ENCODE results near the gene ZFYVE1. TPM values are rescaled to one million over a fixed set of nuclear protein-coding genes. Genes with fewer than 3 reads are reported as not detected.

The ZFYVE1 gene
- total RNA-seq, 1 experiment from 2014 or later = 9.0 TPM

DNA sequence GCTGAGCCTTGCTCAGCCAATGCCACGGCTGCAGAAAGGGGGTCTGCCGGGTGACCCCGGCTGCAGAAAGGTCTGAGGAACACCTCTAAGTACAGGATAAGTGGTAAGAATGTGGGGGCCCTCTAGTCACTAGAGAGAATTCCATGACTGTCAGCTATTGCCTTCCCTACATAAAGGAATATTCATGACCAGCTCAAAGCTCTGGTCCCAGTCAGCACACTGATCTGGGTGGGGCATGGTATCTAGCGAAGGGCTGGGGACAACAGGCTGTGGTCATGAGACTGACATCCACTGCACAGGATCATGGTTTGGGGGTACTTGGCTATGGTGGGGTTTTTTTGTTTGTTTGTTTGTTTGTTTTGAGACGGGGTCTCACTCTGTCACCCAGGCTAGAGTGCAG, 58.6 kb downstream of the ZFYVE1 start:
- Histone ChIP-seq H3K9me2 (ENCODE audit: insufficient read depth) (no peaks in the 10 kb centered on the region), H3K4me1 (replicated peaks; ENCODE audit: insufficient read depth) (peaks cover 6% of the 10 kb centered on the region; the same call in 1 of the 2 replicates), H3K4me3 (no peak overlapping the region), H3K27ac (no peak overlapping the region), H3K4me2 (no peak overlapping the region), H3K79me2 (ENCODE audit: low read depth) (no peaks in the 10 kb centered on the region), H4K20me1 (ENCODE audit: insufficient read depth) (no peaks in the 10 kb centered on the region), H3F3A (ENCODE audit: insufficient read depth, low read depth) (peaks cover 11% of the 10 kb centered on the region; the same call in 1 of the 2 replicates), H3K36me3 (ENCODE audit: low read depth) (no peaks in the 10 kb centered on the region), H3K27me3 (ENCODE audit: insufficient read depth, low read depth) (no peaks in the 10 kb centered on the region), H2AFZ (no peak overlapping the region), H3K9me3 (ENCODE audit: insufficient read depth, low read depth) (no peaks in the 10 kb centered on the region)
- CTCF ChIA-PET = interaction anchor here (0.6 kb wide), 1 partner anchor 24 kb away, joined by 5 read pairs; no protein-coding TSS in a partner anchor
- intact Hi-C loops (cut with micrococcal nuclease; ENCODE audit: unreplicated experiment) = no loop called here
- no peak for TF ChIP-seq EZH2 (IDR thresholded peaks at IDR 0.05; ENCODE audit: low read depth)
- TF ChIP-seq, protein P1, sequence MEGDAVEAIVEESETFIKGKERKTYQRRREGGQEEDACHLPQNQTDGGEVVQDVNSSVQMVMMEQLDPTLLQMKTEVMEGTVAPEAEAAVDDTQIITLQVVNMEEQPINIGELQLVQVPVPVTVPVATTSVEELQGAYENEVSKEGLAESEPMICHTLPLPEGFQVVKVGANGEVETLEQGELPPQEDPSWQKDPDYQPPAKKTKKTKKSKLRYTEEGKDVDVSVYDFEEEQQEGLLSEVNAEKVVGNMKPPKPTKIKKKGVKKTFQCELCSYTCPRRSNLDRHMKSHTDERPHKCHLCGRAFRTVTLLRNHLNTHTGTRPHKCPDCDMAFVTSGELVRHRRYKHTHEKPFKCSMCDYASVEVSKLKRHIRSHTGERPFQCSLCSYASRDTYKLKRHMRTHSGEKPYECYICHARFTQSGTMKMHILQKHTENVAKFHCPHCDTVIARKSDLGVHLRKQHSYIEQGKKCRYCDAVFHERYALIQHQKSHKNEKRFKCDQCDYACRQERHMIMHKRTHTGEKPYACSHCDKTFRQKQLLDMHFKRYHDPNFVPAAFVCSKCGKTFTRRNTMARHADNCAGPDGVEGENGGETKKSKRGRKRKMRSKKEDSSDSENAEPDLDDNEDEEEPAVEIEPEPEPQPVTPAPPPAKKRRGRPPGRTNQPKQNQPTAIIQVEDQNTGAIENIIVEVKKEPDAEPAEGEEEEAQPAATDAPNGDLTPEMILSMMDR (conservative IDR thresholded peaks at IDR 0.05) = no peak
- POLR2A ChIA-PET (ENCODE audit: unreplicated experiment) = no interaction called here
- no peak for DNase-seq
- BruUV-seq (replicated peaks) = no TSS peak

DNA sequence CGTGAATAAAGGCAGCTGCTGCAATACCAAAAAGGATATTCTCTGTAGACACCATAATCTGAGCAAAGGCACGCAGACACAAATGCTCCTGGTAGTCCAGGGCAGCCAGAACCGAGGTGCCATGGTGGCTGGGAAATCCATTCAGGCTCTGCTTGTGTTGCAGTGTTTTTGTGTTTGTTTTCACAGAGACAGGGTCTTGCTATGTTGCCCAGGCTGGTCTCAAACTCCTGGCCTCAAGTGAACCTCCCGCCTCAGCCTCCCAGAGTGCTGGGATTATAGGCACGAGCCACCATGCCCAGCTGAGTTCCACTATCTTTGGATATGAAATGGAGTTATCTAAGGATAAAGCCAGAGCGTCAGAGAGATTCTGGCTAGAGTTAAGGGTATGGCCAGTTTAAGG, 60.9 kb downstream of the ZFYVE1 start:
- no peak overlapping the region for H3K4me2 ChIP-seq
- H3K36me3 ChIP-seq (ENCODE audit: low read depth) = no peaks in the 10 kb centered on the region
- H3K79me2 ChIP-seq (ENCODE audit: low read depth) = no peaks in the 10 kb centered on the region
- H3K9me3 ChIP-seq (ENCODE audit: insufficient read depth, low read depth) = no peaks in the 10 kb centered on the region
- H3K27ac ChIP-seq = no peak overlapping the region
- DNase-seq = no peak
- CTCF ChIA-PET = no interaction called here
- peaks cover 24% of the 10 kb centered on the region for H3K4me1 ChIP-seq (replicated peaks; ENCODE audit: insufficient read depth)
- POLR2A ChIA-PET (ENCODE audit: unreplicated experiment) = no interaction called here
- H3K9me2 ChIP-seq (ENCODE audit: insufficient read depth) = no peaks in the 10 kb centered on the region
- peaks cover 27% of the 10 kb centered on the region for H3F3A ChIP-seq (ENCODE audit: insufficient read depth, low read depth)
- no peaks in the 10 kb centered on the region for H4K20me1 ChIP-seq (ENCODE audit: insufficient read depth)
- H3K27me3 ChIP-seq (ENCODE audit: insufficient read depth, low read depth) = no peaks in the 10 kb centered on the region
- H2AFZ ChIP-seq = no peak overlapping the region
- H3K4me3 ChIP-seq = no peak overlapping the region
- no peak for TF ChIP-seq EZH2 (IDR thresholded peaks at IDR 0.05; ENCODE audit: low read depth)
- TF ChIP-seq, protein P1 (conservative IDR thresholded peaks at IDR 0.05) = no peak
- no TSS peak for BruUV-seq (replicated peaks)
- intact Hi-C loops (cut with micrococcal nuclease; ENCODE audit: unreplicated experiment) = no loop called here

DNA sequence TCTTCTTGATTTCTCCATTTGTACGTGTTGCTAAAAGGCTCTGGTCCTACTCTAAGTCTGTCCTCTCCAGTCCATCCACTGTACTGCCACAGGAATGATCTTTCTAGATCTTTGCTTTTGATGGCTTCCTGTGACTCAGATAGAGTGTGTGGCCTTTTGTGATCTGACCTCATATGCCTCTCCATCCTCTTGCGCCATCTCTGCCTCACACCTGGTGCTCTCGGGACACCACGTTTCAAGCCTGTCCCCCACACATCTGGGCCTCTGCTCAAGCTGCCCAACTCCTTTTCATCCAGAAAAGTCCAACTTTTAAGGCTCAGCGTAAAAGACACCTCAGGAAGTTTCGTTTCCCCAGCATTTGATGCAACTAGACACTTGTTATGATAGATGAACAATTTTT, 61.7 kb downstream of the ZFYVE1 start:
- ChIA-PET POLR2A (ENCODE audit: unreplicated experiment) (no interaction called here), CTCF (no interaction called here)
- intact Hi-C loops (cut with micrococcal nuclease; ENCODE audit: unreplicated experiment) = no loop called here
- peaks cover 35% of the 10 kb centered on the region for H3F3A ChIP-seq (ENCODE audit: insufficient read depth, low read depth)
- DNase-seq = peak; percentile 8 to 57
- H3K27me3 ChIP-seq (ENCODE audit: insufficient read depth, low read depth) = no peaks in the 10 kb centered on the region
- H3K4me3 ChIP-seq = no peak overlapping the region
- no peak overlapping the region for H3K27ac ChIP-seq
- H4K20me1 ChIP-seq (ENCODE audit: insufficient read depth) = no peaks in the 10 kb centered on the region
- H2AFZ ChIP-seq = no peak overlapping the region
- no TSS peak for BruUV-seq (replicated peaks)
- no peaks in the 10 kb centered on the region for H3K36me3 ChIP-seq (ENCODE audit: low read depth)
- H3K79me2 ChIP-seq (ENCODE audit: low read depth) = no peaks in the 10 kb centered on the region
- peaks cover 32% of the 10 kb centered on the region for H3K4me1 ChIP-seq (replicated peaks; ENCODE audit: insufficient read depth)
- H3K9me3 ChIP-seq (ENCODE audit: insufficient read depth, low read depth) = no peaks in the 10 kb centered on the region
- TF ChIP-seq, protein P1 (conservative IDR thresholded peaks at IDR 0.05) = no peak
- TF ChIP-seq EZH2 (IDR thresholded peaks at IDR 0.05; ENCODE audit: low read depth) = no peak
- no peaks in the 10 kb centered on the region for H3K9me2 ChIP-seq (ENCODE audit: insufficient read depth)
- no peak overlapping the region for H3K4me2 ChIP-seq

Measured in PC-9 (cell line).